ENCODE results near the gene SP100. TPM values are rescaled to one million over a fixed set of nuclear protein-coding genes. Genes with fewer than 3 reads are reported as not detected.

Gene SP100
- total RNA-seq, 2 experiments from 2014 or later, result 145 to 151 TPM

DNA sequence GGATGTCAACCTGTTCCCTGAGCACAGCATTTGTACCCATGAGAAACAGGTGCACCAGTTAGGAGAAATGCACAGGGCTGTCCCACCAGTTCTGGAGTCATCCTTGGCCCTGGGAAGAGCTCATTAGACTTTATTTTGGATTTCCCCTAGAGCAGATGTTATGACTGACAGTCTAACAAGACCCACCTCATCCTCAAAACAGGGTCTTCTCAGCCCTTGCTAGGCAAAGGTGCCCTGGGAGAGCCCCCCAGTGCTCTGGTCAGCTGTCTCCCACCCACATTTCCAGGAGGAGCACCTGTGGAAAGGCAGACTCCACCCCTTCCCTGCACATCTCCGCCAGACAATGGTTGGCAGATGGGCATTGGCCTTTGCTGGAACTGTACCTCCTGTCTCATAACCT lies 5.7 kb upstream of the SP100 start:
- intact Hi-C loops (cut with micrococcal nuclease), result loop anchor here (5.0 to 10.0 kb wide), 3 partner anchors 302 to 1055 kb away; partner anchors contain the start of genes CAB39 and NCL
- DNase-seq, result no peak
- H3K27me3 Mint-ChIP-seq (ENCODE audit: low read depth), result no peaks in the 10 kb centered on the region
- CTCF ChIA-PET, result no interaction called here
- H3K4me3 Mint-ChIP-seq, result no peak overlapping the region
- no peak overlapping the region for H3K27ac Mint-ChIP-seq
- H3K36me3 Mint-ChIP-seq (ENCODE audit: low read depth), result peaks cover 19% of the 10 kb centered on the region
- H3K4me1 Mint-ChIP-seq (ENCODE audit: low read depth), result peaks cover 65% of the 10 kb centered on the region
- peaks cover 1% of the 10 kb centered on the region for H3K9me3 Mint-ChIP-seq

DNA sequence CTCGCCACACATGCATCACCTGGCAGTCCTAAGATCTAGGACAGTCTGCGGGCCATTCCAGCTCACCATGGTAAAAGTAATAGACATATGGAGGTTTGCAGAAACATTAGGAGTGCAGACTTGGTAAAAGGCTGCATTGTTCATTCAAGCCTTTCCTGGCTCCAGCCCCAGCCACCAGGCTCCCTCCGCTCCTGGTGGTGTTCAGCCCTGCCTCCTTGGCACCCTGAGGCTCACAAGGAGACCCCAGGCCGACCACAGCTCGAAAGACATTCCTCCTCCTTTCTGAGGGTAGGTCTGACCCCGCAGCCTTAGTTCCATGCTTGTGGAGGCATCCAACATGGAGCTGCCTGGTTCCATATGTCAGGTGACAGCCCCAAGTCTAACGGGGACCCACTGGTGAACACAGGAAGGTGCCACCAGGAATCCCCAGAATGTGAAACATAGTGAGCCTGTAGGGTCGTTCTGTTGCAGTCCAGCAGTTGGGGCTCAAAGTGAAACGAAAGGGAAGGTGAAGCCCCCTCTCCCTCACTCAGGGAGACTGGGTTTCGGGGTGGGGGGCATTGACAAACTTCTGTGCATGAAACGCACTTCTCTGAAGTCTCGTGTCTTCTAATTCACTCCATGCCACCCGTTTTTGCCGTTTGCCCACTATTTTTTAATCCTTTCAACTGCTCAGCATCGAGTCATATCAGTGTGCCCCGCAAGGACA lies 5.0 kb upstream of the SP100 start:
- Mint-ChIP-seq H3K27me3 (ENCODE audit: low read depth) (no peaks in the 10 kb centered on the region), H3K4me3 (peak overlapping the region; percentile 90), H3K27ac (peak overlapping the region; percentile 85), H3K36me3 (ENCODE audit: low read depth) (peaks cover 12% of the 10 kb centered on the region), H3K4me1 (ENCODE audit: low read depth) (peaks cover 72% of the 10 kb centered on the region), H3K9me3 (peaks cover 1% of the 10 kb centered on the region)
- no peak for DNase-seq
- CTCF ChIA-PET, result interaction anchor here (0.6 to 1.1 kb wide), 2 partner anchors 81 to 319 kb away, joined by 3 to 4 read pairs; no protein-coding TSS in a partner anchor
- intact Hi-C loops (cut with micrococcal nuclease), result loop anchor here (5.0 to 10.0 kb wide), 3 partner anchors 301 to 1054 kb away; partner anchors contain the start of genes CAB39 and NCL

DNA sequence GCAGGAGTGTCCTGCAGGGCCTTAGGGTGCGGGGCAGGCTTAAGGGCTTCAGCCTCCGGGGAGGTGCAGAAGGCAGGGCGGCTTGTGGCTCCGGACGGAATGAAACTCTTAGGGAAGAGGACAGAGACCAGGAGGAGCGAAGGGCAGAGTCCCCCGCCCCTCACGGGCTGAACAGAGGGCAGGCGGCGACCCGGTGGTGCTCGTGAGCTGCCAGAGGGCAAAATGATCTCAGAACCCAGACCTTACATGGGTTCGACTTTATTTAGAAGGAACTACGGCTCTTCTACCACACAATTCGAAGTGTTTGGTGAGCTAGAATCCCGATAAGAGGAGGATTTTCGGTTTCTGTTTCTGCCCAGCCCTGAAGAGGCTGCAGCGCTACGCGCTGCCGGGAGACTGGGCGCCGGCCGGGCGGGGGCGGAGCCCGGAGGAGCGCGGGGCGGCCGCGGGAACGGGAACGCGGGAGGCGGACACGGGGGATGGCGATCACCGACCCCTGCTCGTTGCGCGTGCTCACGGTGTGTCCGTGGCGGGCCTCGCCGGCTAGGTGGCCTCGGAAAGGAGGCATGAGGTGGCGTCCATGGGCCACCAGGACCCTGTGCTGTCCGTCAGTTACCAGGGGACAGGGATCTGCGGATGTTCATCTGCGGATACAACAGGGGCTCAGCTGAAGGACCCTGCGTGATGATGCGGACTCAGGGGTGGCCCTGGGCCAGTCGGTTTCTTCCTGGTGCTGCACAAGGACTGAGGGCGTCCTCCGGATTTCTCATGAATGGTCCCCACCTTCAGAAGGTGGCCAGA lies 4.2 kb upstream of the SP100 start:
- CTCF ChIA-PET, result interaction anchor here (0.8 to 1.1 kb wide), 2 partner anchors 82 to 387 kb away, joined by 3 to 4 read pairs; no protein-coding TSS in a partner anchor
- peak overlapping the region; percentile 85 for H3K27ac Mint-ChIP-seq
- DNase-seq, result peak; percentile 68

DNA sequence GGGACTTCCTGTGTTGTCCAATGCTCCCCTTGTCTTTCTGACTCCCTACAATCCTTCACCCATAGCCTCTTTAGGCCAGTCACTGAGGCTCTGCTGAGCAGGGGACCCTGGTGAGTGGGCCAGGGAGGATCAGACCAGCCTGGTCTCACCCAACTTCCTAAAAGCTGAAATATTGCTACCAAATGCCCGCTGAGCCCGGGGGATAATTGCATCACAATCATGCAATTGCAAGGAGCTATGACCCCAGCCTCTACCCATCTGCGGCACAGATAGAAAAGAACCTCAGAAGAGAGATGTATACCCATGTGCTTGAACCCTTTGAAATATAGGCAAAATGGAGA lies 3.7 kb upstream of the SP100 start:
- Mint-ChIP-seq H3K27me3 (ENCODE audit: low read depth) (no peaks in the 10 kb centered on the region), H3K9me3 (no peaks in the 10 kb centered on the region), H3K4me3 (peak overlapping the region; percentile 90), H3K27ac (peak overlapping the region; percentile 67), H3K36me3 (ENCODE audit: low read depth) (peaks cover 7% of the 10 kb centered on the region), H3K4me1 (ENCODE audit: low read depth) (peaks cover 72% of the 10 kb centered on the region)
- DNase-seq, result no peak
- CTCF ChIA-PET, result interaction anchor here (0.8 kb wide), 1 partner anchor 386 kb away, joined by 3 read pairs; no protein-coding TSS in a partner anchor
- intact Hi-C loops (cut with micrococcal nuclease), result loop anchor here (5.0 to 10.0 kb wide), 3 partner anchors 300 to 1052 kb away; partner anchors contain the start of genes CAB39 and NCL

More for the DNA sequence above, 4.2 kb upstream of the SP100 start:
- Mint-ChIP-seq H3K27me3 (ENCODE audit: low read depth) (no peaks in the 10 kb centered on the region), H3K4me3 (peak overlapping the region; percentile 90), H3K9me3 (peaks cover 1% of the 10 kb centered on the region), H3K4me1 (ENCODE audit: low read depth) (peaks cover 72% of the 10 kb centered on the region), H3K36me3 (ENCODE audit: low read depth) (peaks cover 12% of the 10 kb centered on the region)
- intact Hi-C loops (cut with micrococcal nuclease), result loop anchor here (5.0 to 10.0 kb wide), 3 partner anchors 301 to 1053 kb away; partner anchors contain the start of genes CAB39 and NCL

DNA sequence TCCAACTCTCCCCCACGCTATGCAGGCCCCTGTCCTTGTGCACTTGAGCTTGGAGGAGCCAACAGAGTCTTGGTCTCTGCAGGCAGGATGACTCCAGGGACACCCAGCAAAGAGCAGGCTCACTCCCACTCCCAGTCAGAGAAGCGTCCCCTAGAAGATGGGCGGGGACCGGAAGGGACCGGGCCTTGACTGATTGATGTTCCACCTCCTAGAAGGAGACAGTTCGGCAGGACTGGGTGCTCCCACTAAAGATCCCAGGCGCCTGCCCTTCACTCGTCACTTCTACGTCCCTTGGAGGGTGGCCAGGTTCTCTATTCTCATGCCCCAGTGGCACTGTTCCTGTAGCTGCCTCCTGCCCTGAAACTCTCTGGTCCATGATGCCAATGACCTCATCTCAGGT lies 3.2 kb upstream of the SP100 start:
- H3K27me3 Mint-ChIP-seq (ENCODE audit: low read depth), result no peaks in the 10 kb centered on the region
- no peaks in the 10 kb centered on the region for H3K9me3 Mint-ChIP-seq
- no peak overlapping the region for H3K27ac Mint-ChIP-seq
- H3K4me1 Mint-ChIP-seq (ENCODE audit: low read depth), result peaks cover 69% of the 10 kb centered on the region
- peak overlapping the region; percentile 90 for H3K4me3 Mint-ChIP-seq
- intact Hi-C loops (cut with micrococcal nuclease), result loop anchor here (5.0 to 10.0 kb wide), 3 partner anchors 299 to 1052 kb away; partner anchors contain the start of genes CAB39 and NCL
- no peak for DNase-seq
- peaks cover 9% of the 10 kb centered on the region for H3K36me3 Mint-ChIP-seq (ENCODE audit: low read depth)
- CTCF ChIA-PET, result interaction anchor here (0.8 kb wide), 1 partner anchor 385 kb away, joined by 3 read pairs; no protein-coding TSS in a partner anchor

DNA sequence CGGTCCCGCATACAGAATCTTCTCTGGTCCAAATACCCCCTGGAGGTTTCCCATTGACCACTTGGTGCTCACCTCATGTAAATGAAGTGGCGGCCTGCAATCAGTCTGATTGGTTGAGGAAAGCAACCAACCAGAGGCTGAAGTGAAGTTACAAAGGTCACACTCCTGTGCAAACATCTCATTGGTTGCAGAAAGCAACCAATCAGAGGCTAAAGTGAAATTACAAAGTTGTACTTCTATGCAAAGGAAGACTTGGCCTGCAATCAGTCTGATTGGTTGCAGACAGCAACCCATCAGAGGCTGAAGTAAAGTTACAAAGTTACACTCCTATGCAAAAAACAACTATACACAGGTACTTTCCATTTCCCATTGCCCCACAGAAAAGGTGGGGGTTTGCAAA lies 2.5 kb upstream of the SP100 start:
- H3K9me3 Mint-ChIP-seq, result no peaks in the 10 kb centered on the region
- peak overlapping the region; percentile 16 for H3K4me3 Mint-ChIP-seq
- peaks cover 66% of the 10 kb centered on the region for H3K4me1 Mint-ChIP-seq (ENCODE audit: low read depth)
- DNase-seq, result no peak
- no peaks in the 10 kb centered on the region for H3K27me3 Mint-ChIP-seq (ENCODE audit: low read depth)
- H3K27ac Mint-ChIP-seq, result peak overlapping the region; percentile 60
- H3K36me3 Mint-ChIP-seq (ENCODE audit: low read depth), result peaks cover 13% of the 10 kb centered on the region
- CTCF ChIA-PET, result no interaction called here
- intact Hi-C loops (cut with micrococcal nuclease), result loop anchor here (5.0 to 10.0 kb wide), 3 partner anchors 299 to 1051 kb away; partner anchors contain the start of genes CAB39 and NCL

DNA sequence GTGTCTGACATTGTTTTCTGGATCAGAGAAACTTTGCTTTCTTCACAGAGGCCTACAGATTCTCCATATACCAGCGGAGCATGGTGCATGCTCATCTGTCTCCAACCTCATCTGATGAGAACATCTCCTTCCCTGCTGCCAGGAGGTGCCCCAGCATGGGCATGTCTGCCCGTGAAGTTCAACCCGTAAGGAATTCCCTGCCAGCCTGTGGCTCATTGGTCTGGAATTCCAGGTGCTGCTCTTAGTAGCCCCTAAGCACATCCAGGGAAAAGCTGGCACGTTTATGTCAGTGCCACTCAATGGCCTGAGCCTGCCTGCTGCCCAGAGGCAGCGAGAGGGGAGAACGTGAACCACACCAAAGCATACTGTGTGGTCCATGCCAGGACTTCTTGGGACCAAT lies 1.7 kb upstream of the SP100 start:
- H3K9me3 Mint-ChIP-seq, result no peaks in the 10 kb centered on the region
- H3K27ac Mint-ChIP-seq, result peak overlapping the region; percentile 99
- CTCF ChIA-PET, result no interaction called here
- H3K4me3 Mint-ChIP-seq, result peak overlapping the region; percentile 96
- DNase-seq, result no peak
- H3K36me3 Mint-ChIP-seq (ENCODE audit: low read depth), result peaks cover 19% of the 10 kb centered on the region
- intact Hi-C loops (cut with micrococcal nuclease), result loop anchor here (5.0 to 10.0 kb wide), 3 partner anchors 298 to 1050 kb away; partner anchors contain the start of genes CAB39 and NCL
- H3K4me1 Mint-ChIP-seq (ENCODE audit: low read depth), result peaks cover 67% of the 10 kb centered on the region
- no peaks in the 10 kb centered on the region for H3K27me3 Mint-ChIP-seq (ENCODE audit: low read depth)

DNA sequence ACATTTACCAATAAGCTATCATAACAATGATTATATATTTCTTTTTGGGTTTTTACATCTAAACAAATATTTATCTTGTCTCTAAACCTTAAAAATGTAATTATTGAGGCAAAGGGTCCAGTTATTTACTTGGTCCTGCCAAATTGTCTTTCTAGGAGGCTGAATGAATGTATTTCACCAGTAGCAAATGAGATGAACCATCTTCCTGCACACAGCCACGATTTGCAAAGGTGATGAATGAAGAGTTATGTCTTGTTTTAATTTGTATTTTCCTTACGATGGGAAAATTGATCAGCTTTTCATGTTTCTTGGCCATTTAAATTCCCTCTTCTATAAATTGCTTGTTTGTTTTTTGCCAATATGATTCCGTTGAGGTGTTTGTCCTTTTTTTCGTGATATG lies 1.4 kb downstream of the SP100 start:
- CTCF ChIA-PET, result no interaction called here
- Mint-ChIP-seq H3K36me3 (ENCODE audit: low read depth) (peaks cover 32% of the 10 kb centered on the region), H3K27me3 (ENCODE audit: low read depth) (no peaks in the 10 kb centered on the region), H3K4me1 (ENCODE audit: low read depth) (peaks cover 69% of the 10 kb centered on the region), H3K9me3 (no peaks in the 10 kb centered on the region), H3K27ac (peak overlapping the region; percentile 50), H3K4me3 (peak overlapping the region; percentile 82)
- no peak for DNase-seq
- intact Hi-C loops (cut with micrococcal nuclease), result loop anchor here (2.0 to 10.0 kb wide), 10 partner anchors 69 to 1047 kb away; partner anchors contain the start of genes FBXO36, NCL, PSMD1 and SP140

DNA sequence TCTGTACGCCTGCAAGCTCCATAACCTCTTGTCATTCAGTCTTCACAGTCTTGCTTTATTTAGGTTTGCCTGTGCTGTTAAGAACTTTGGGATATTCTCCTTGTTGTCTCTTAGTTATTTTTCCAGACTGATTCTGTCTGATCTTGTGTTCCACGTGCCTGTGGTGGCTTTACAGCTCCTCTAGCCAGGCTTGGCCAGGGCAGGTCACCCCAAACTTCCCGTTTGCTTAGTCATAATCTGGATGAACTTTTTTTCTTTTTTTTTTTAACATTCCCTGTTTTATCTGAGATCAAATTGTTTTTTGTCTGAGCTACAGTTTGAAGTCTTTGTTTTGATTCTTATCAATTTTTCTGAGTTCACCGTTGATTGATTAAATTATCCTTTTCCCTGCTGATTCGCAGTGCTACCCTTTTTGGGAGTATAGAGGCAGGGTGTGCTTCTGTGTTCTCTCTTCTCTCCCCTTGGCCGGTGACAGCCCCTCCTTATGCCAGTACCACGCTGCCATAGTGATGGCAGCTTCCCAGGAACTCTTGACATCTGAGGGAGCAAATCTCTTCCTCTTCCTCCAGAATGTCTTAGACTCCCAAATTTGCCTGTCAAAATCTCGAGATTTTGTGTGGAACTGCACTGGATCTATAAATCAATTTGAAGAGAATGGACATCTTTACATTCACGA lies 2.5 kb downstream of the SP100 start:
- Mint-ChIP-seq H3K4me3 (peak overlapping the region; percentile 82), H3K27ac (peak overlapping the region; percentile 70), H3K36me3 (ENCODE audit: low read depth) (peaks cover 34% of the 10 kb centered on the region), H3K9me3 (no peaks in the 10 kb centered on the region), H3K4me1 (ENCODE audit: low read depth) (peaks cover 66% of the 10 kb centered on the region), H3K27me3 (ENCODE audit: low read depth) (no peaks in the 10 kb centered on the region)
- CTCF ChIA-PET, result interaction anchor here (1.5 kb wide), 1 partner anchor 13 kb away, joined by 3 read pairs; no protein-coding TSS in a partner anchor
- intact Hi-C loops (cut with micrococcal nuclease), result loop anchor here (5.0 to 10.0 kb wide), 5 partner anchors 184 to 1046 kb away; partner anchors contain the start of genes FBXO36, NCL, PSMD1 and TRIP12
- no peak for DNase-seq

DNA sequence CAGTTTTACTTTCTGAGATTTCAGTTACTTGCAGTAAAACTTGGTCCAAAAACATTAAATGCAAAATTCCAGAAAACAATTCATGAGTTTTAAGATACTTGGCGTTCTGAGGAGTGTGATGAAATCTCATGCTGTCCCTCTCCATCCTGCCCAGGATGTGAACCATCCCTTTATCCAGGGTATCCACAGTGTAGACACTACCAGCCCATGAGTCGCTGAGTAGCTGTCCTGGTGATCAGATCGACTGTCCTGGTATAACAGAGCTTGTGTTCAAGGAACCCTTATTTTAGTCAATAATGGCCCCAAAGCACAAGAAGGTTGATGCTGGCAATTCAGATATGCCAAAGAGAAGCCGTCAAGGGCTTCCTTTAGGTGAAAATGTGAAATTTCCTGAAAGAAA lies 3.2 kb downstream of the SP100 start:
- peak overlapping the region; percentile 20 for H3K27ac Mint-ChIP-seq
- intact Hi-C loops (cut with micrococcal nuclease), result loop anchor here (5.0 to 10.0 kb wide), 5 partner anchors 183 to 1046 kb away; partner anchors contain the start of genes FBXO36, NCL, PSMD1 and TRIP12

DNA sequence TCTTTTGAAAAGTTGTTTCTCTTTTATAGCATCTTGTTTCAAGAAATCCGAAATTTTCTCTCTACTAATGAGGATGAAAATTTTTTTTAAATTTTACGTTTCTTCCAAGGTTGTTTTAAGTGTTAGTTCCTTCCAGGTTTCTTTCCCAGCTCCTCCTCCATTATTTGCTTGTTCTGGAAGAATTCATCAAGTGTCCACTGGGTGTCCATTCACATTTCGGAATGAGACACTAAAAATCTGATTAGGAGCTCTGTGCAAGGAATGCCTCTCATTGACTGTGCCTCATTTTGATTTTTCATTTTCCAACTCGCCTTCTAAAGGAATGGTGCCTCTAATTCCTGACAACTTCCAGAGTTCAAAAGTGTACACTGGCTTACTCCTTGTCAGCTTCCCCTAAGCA lies 6.1 kb downstream of the SP100 start:
- Mint-ChIP-seq H3K9me3 (no peaks in the 10 kb centered on the region), H3K36me3 (ENCODE audit: low read depth) (peaks cover 55% of the 10 kb centered on the region), H3K4me1 (ENCODE audit: low read depth) (peaks cover 77% of the 10 kb centered on the region), H3K4me3 (no peak overlapping the region), H3K27ac (no peak overlapping the region), H3K27me3 (ENCODE audit: low read depth) (no peaks in the 10 kb centered on the region)
- intact Hi-C loops (cut with micrococcal nuclease), result loop anchor here (1.0 kb wide), 1 partner anchor 9 kb away; no protein-coding TSS in a partner anchor
- no peak for DNase-seq
- CTCF ChIA-PET, result interaction anchor here (0.6 kb wide), 1 partner anchor 32 kb away, joined by 3 read pairs; no protein-coding TSS in a partner anchor

More for the DNA sequence above, 3.2 kb downstream of the SP100 start:
- Mint-ChIP-seq H3K4me3 (peak overlapping the region; percentile 54), H3K36me3 (ENCODE audit: low read depth) (peaks cover 40% of the 10 kb centered on the region), H3K9me3 (no peaks in the 10 kb centered on the region), H3K4me1 (ENCODE audit: low read depth) (peaks cover 66% of the 10 kb centered on the region), H3K27me3 (ENCODE audit: low read depth) (no peaks in the 10 kb centered on the region)
- CTCF ChIA-PET, result interaction anchor here (1.5 kb wide), 1 partner anchor 12 kb away, joined by 3 read pairs; no protein-coding TSS in a partner anchor
- no peak for DNase-seq

Measured in activated naive CD4-positive, alpha-beta T cell treated with anti-CD3 and anti-CD28 coated beads for 36 hours (primary cell).